ENCODE measurements around the gene NRK.

NRK gene

DNA sequence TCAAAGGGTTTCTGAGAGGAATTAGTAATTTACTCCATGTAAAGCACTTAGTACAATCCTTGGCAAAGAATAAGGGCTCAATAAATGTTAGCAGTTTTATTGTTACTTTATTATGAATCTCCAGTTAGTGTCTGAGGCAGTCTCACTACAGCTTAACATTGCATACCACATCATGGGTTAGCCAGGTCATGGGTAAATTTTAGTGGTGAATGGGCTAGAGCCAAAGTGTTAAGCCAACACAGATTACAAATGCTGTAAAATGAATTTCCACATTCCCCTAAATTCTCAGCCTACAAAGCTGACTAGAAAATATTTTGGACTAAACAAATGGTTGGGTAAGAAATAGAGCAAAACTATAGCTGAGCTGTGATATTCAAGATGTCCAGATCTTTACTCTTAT is 72.4 kb downstream of the NRK start:
- no peak overlapping the region for H3K4ac ChIP-seq (ENCODE audit: low read depth, low read length)
- H3K36me3 ChIP-seq (ENCODE audit: control insufficient read depth, insufficient read depth, low read length), result no peaks in the 10 kb centered on the region
- H2BK120ac ChIP-seq (ENCODE audit: low read depth, low read length), result no peak overlapping the region
- no peaks in the 10 kb centered on the region for H3K4me1 ChIP-seq (ENCODE audit: control insufficient read depth, low read depth, low read length)
- H4K5ac ChIP-seq (ENCODE audit: low read length), result no peak overlapping the region
- no peak overlapping the region for H3K27ac ChIP-seq (ENCODE audit: low read depth, low read length)
- H3K27me3 ChIP-seq (ENCODE audit: insufficient read depth, low read length, poor library complexity), result no peaks in the 10 kb centered on the region
- H3K23ac ChIP-seq (ENCODE audit: low read length), result no peak overlapping the region
- H4K8ac ChIP-seq (ENCODE audit: low read depth, low read length), result no peak overlapping the region
- H3K79me1 ChIP-seq (ENCODE audit: low read length), result no peaks in the 10 kb centered on the region
- no peak overlapping the region for H3K9ac ChIP-seq (ENCODE audit: low read length)
- H3K18ac ChIP-seq (ENCODE audit: low read length), result no peak overlapping the region
- H3K4me3 ChIP-seq (ENCODE audit: low read length), result no peak overlapping the region
- no peak overlapping the region for H2BK5ac ChIP-seq (ENCODE audit: low read length)
- no peak overlapping the region for H2AK5ac ChIP-seq (ENCODE audit: low read length)
- no peak overlapping the region for H2BK15ac ChIP-seq (replicated peaks; ENCODE audit: low read depth)
- H3K4me2 ChIP-seq (ENCODE audit: low read length), result no peak overlapping the region
- H3K79me2 ChIP-seq (ENCODE audit: control insufficient read depth, insufficient read depth, low read length), result no peaks in the 10 kb centered on the region
- no peak overlapping the region for H3K56ac ChIP-seq (ENCODE audit: low read length)
- DNase-seq, result no peak

GRCh38 chrX:105909576-105909975 is 87.2 kb downstream of the NRK start:
- no peak overlapping the region for H2BK120ac ChIP-seq (ENCODE audit: low read depth, low read length)
- H3K56ac ChIP-seq (ENCODE audit: low read length), result no peak overlapping the region
- no peaks in the 10 kb centered on the region for H3K79me2 ChIP-seq (ENCODE audit: control insufficient read depth, insufficient read depth, low read length)
- no peak for DNase-seq
- no peak overlapping the region for H4K5ac ChIP-seq (ENCODE audit: low read length)
- H3K9ac ChIP-seq (ENCODE audit: low read length), result no peak overlapping the region
- no peak overlapping the region for H2AK5ac ChIP-seq (ENCODE audit: low read length)
- H3K36me3 ChIP-seq (ENCODE audit: control insufficient read depth, insufficient read depth, low read length), result no peaks in the 10 kb centered on the region
- no peak overlapping the region for H3K4ac ChIP-seq (ENCODE audit: low read depth, low read length)
- no peaks in the 10 kb centered on the region for H3K79me1 ChIP-seq (ENCODE audit: low read length)
- no peak overlapping the region for H3K27ac ChIP-seq (ENCODE audit: low read depth, low read length)
- no CpG with 5 or more reads among the region's 8 CpGs for WGBS (ENCODE audit: extremely low coverage, insufficient coverage, low lambda C conversion rate)
- no peak overlapping the region for H3K18ac ChIP-seq (ENCODE audit: low read length)
- H2BK15ac ChIP-seq (replicated peaks; ENCODE audit: low read depth), result no peak overlapping the region
- H3K23ac ChIP-seq (ENCODE audit: low read length), result no peak overlapping the region
- H2BK5ac ChIP-seq (ENCODE audit: low read length), result no peak overlapping the region
- no peak overlapping the region for H3K4me2 ChIP-seq (ENCODE audit: low read length)
- H3K27me3 ChIP-seq (ENCODE audit: insufficient read depth, low read length, poor library complexity), result no peaks in the 10 kb centered on the region
- H4K8ac ChIP-seq (ENCODE audit: low read depth, low read length), result no peak overlapping the region
- H3K4me3 ChIP-seq (ENCODE audit: low read length), result no peak overlapping the region
- H3K4me1 ChIP-seq (ENCODE audit: control insufficient read depth, low read depth, low read length), result no peaks in the 10 kb centered on the region

- no peak overlapping the region for H3K9ac ChIP-seq (ENCODE audit: low read length)
- H4K8ac ChIP-seq (ENCODE audit: low read depth, low read length), result no peak overlapping the region
These were observed 88.3 kb downstream of the NRK start for GRCh38 chrX:105910563-105911105.

DNA sequence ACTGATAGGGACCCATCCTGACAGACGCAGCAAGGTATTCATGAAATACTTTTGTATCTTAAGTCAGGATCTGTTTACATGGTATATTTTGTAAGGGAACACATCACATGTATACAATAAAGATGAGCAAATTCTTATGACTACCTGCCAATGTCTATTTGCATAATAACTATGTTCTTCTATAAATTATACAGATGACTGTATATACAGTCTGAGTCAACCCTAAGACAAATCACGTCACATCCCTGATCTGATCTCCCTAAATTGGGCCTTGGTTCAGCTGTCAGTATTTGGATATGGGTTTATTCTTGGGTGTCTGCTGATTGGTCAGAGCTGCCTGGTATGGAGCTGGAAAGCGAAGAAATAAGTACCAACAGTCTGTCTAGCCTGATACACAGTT is 122.9 kb downstream of the NRK start:
- H2BK15ac ChIP-seq (replicated peaks; ENCODE audit: low read depth), result no peak overlapping the region
- no peak overlapping the region for H3K4me2 ChIP-seq (ENCODE audit: low read length)
- H3K23ac ChIP-seq (ENCODE audit: low read length), result no peak overlapping the region
- no peak for DNase-seq
- H3K79me1 ChIP-seq (ENCODE audit: low read length), result no peaks in the 10 kb centered on the region
- H4K8ac ChIP-seq (ENCODE audit: low read depth, low read length), result no peak overlapping the region
- no peaks in the 10 kb centered on the region for H3K27me3 ChIP-seq (ENCODE audit: insufficient read depth, low read length, poor library complexity)
- no peak overlapping the region for H3K9ac ChIP-seq (ENCODE audit: low read length)
- no peak overlapping the region for H3K4me3 ChIP-seq (ENCODE audit: low read length)
- H2BK120ac ChIP-seq (ENCODE audit: low read depth, low read length), result no peak overlapping the region
- no peak overlapping the region for H3K56ac ChIP-seq (ENCODE audit: low read length)
- H3K18ac ChIP-seq (ENCODE audit: low read length), result no peak overlapping the region
- no peak overlapping the region for H3K27ac ChIP-seq (ENCODE audit: low read depth, low read length)
- no peaks in the 10 kb centered on the region for H3K4me1 ChIP-seq (ENCODE audit: control insufficient read depth, low read depth, low read length)
- no peak overlapping the region for H2AK5ac ChIP-seq (ENCODE audit: low read length)
- H2BK5ac ChIP-seq (ENCODE audit: low read length), result no peak overlapping the region
- no peaks in the 10 kb centered on the region for H3K36me3 ChIP-seq (ENCODE audit: control insufficient read depth, insufficient read depth, low read length)
- no peak overlapping the region for H4K5ac ChIP-seq (ENCODE audit: low read length)
- no peak overlapping the region for H3K4ac ChIP-seq (ENCODE audit: low read depth, low read length)
- no peaks in the 10 kb centered on the region for H3K79me2 ChIP-seq (ENCODE audit: control insufficient read depth, insufficient read depth, low read length)
- WGBS (ENCODE audit: extremely low coverage, insufficient coverage, low lambda C conversion rate), result no CpG with 5 or more reads among the region's 3 CpGs

More at GRCh38 chrX:105910563-105911105, 88.3 kb downstream of the NRK start:
- no peak overlapping the region for H2BK5ac ChIP-seq (ENCODE audit: low read length)
- H3K27ac ChIP-seq (ENCODE audit: low read depth, low read length), result no peak overlapping the region
- whole genome bisulfite sequencing (ENCODE audit: extremely low coverage, insufficient coverage, low lambda C conversion rate), result no CpG with 5 or more reads among the region's 3 CpGs
- H3K79me2 ChIP-seq (ENCODE audit: control insufficient read depth, insufficient read depth, low read length), result no peaks in the 10 kb centered on the region
- no peak overlapping the region for H3K4me3 ChIP-seq (ENCODE audit: low read length)
- H3K4me2 ChIP-seq (ENCODE audit: low read length), result no peak overlapping the region
- H3K27me3 ChIP-seq (ENCODE audit: insufficient read depth, low read length, poor library complexity), result no peaks in the 10 kb centered on the region
- H2BK15ac ChIP-seq (replicated peaks; ENCODE audit: low read depth), result no peak overlapping the region
- no peak overlapping the region for H4K5ac ChIP-seq (ENCODE audit: low read length)
- no peak for DNase-seq
- no peak overlapping the region for H2AK5ac ChIP-seq (ENCODE audit: low read length)
- no peak overlapping the region for H3K18ac ChIP-seq (ENCODE audit: low read length)
- no peaks in the 10 kb centered on the region for H3K36me3 ChIP-seq (ENCODE audit: control insufficient read depth, insufficient read depth, low read length)
- no peaks in the 10 kb centered on the region for H3K79me1 ChIP-seq (ENCODE audit: low read length)
- no peak overlapping the region for H3K56ac ChIP-seq (ENCODE audit: low read length)
- H3K4me1 ChIP-seq (ENCODE audit: control insufficient read depth, low read depth, low read length), result no peaks in the 10 kb centered on the region
- no peak overlapping the region for H3K4ac ChIP-seq (ENCODE audit: low read depth, low read length)
- no peak overlapping the region for H3K23ac ChIP-seq (ENCODE audit: low read length)
- H2BK120ac ChIP-seq (ENCODE audit: low read depth, low read length), result no peak overlapping the region

DNA sequence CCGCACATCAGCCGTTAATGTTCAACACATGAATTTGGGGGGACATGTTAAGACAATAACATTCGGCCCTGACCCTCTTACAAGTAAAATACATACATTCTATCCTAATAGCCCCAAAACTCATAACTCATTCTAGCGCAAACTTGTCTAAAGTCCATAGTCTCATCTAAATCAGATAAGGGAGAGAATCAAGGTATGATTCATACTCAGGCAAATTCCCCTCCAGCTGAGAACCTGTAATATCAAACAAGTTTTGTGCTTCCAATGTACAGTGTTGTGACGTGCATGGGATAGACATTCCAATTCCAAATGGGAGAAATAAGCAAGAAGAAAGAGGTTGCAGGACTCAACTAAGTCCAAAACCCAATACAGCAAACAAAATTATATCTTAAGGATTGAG is 147.1 kb downstream of the NRK start:
- H3K79me1 ChIP-seq (ENCODE audit: low read length), result no peaks in the 10 kb centered on the region
- no CpG with 5 or more reads among the region's 5 CpGs for WGBS (ENCODE audit: extremely low coverage, insufficient coverage, low lambda C conversion rate)
- no peaks in the 10 kb centered on the region for H3K4me1 ChIP-seq (ENCODE audit: control insufficient read depth, low read depth, low read length)
- H2BK15ac ChIP-seq (replicated peaks; ENCODE audit: low read depth), result no peak overlapping the region
- no peak overlapping the region for H2AK5ac ChIP-seq (ENCODE audit: low read length)
- no peak overlapping the region for H3K23ac ChIP-seq (ENCODE audit: low read length)
- no peak overlapping the region for H3K9ac ChIP-seq (ENCODE audit: low read length)
- H2BK120ac ChIP-seq (ENCODE audit: low read depth, low read length), result no peak overlapping the region
- no peak overlapping the region for H2BK5ac ChIP-seq (ENCODE audit: low read length)
- H4K8ac ChIP-seq (ENCODE audit: low read depth, low read length), result no peak overlapping the region
- no peak overlapping the region for H4K5ac ChIP-seq (ENCODE audit: low read length)
- no peak overlapping the region for H3K4me3 ChIP-seq (ENCODE audit: low read length)
- H3K79me2 ChIP-seq (ENCODE audit: control insufficient read depth, insufficient read depth, low read length), result no peaks in the 10 kb centered on the region
- no peak overlapping the region for H3K18ac ChIP-seq (ENCODE audit: low read length)
- H3K36me3 ChIP-seq (ENCODE audit: control insufficient read depth, insufficient read depth, low read length), result no peaks in the 10 kb centered on the region
- no peak overlapping the region for H3K4ac ChIP-seq (ENCODE audit: low read depth, low read length)
- H3K27me3 ChIP-seq (ENCODE audit: insufficient read depth, low read length, poor library complexity), result no peaks in the 10 kb centered on the region
- no peak overlapping the region for H3K27ac ChIP-seq (ENCODE audit: low read depth, low read length)
- no peak overlapping the region for H3K56ac ChIP-seq (ENCODE audit: low read length)
- no peak for DNase-seq
- no peak overlapping the region for H3K4me2 ChIP-seq (ENCODE audit: low read length)

- no peak for DNase-seq
- Histone ChIP-seq H3K4me1 (ENCODE audit: control insufficient read depth, low read depth, low read length) (no peaks in the 10 kb centered on the region), H3K23ac (ENCODE audit: low read length) (no peak overlapping the region), H3K27ac (ENCODE audit: low read depth, low read length) (no peak overlapping the region), H3K79me2 (ENCODE audit: control insufficient read depth, insufficient read depth, low read length) (no peaks in the 10 kb centered on the region), H3K36me3 (ENCODE audit: control insufficient read depth, insufficient read depth, low read length) (no peaks in the 10 kb centered on the region), H2BK5ac (ENCODE audit: low read length) (no peak overlapping the region), H3K4me2 (ENCODE audit: low read length) (no peak overlapping the region), H3K4ac (ENCODE audit: low read depth, low read length) (no peak overlapping the region), H3K79me1 (ENCODE audit: low read length) (no peaks in the 10 kb centered on the region), H2BK120ac (ENCODE audit: low read depth, low read length) (no peak overlapping the region), H3K18ac (ENCODE audit: low read length) (no peak overlapping the region), H4K5ac (ENCODE audit: low read length) (no peak overlapping the region), H3K56ac (ENCODE audit: low read length) (no peak overlapping the region), H2AK5ac (ENCODE audit: low read length) (no peak overlapping the region), H3K4me3 (ENCODE audit: low read length) (no peak overlapping the region), H2BK15ac (replicated peaks; ENCODE audit: low read depth) (no peak overlapping the region), H3K9ac (ENCODE audit: low read length) (no peak overlapping the region), H4K8ac (ENCODE audit: low read depth, low read length) (no peak overlapping the region), H3K27me3 (ENCODE audit: insufficient read depth, low read length, poor library complexity) (no peaks in the 10 kb centered on the region)
- no CpG with 5 or more reads among the region's 3 CpGs for WGBS (ENCODE audit: extremely low coverage, insufficient coverage, low lambda C conversion rate)
These were observed 150.5 kb downstream of the NRK start for GRCh38 chrX:105972690-105973386.

All from mesendoderm (in vitro differentiated cells).